Measurements from ENCODE around the gene PIK3C2G. TPM values are rescaled to one million over a fixed set of nuclear protein-coding genes. Genes with fewer than 3 reads are reported as not detected.

PIK3C2G gene
- total RNA-seq, 4 donors from 2014 or later, result 0.10 to 0.88 (median 0.40) TPM; not detected in 1

GRCh38 chr12:18457362-18457761 lies 196.0 kb downstream of the PIK3C2G start:
- Histone ChIP-seq H3K9me3 (no peaks in the 10 kb centered on the region), H3K36me3 (no peaks in the 10 kb centered on the region), H3K4me3 (replicated peaks in 1 of 3) (no peak overlapping the region), H3K27ac (no peak overlapping the region), H3K4me1 (peaks cover 1 to 5% of the 10 kb centered on the region in 2 donors), H3K27me3 (no peaks in the 10 kb centered on the region)
- DNase-seq, result no peak
- intact Hi-C loops (cut with DNase I), result no loop called here
- TF ChIP-seq POLR2A (IDR thresholded peaks at IDR 0.05), result no peak
- TF ChIP-seq CTCF (IDR thresholded peaks at IDR 0.05), result no peak
- WGBS, 2 donors, result 83 to 89% methylated on average over 1 of the region's 1 CpG

- no peak for TF ChIP-seq CTCF (IDR thresholded peaks at IDR 0.05)
- TF ChIP-seq POLR2A (IDR thresholded peaks at IDR 0.05), result no peak
- Histone ChIP-seq H3K27ac (peak overlapping the region in 1 of 3 donors; percentile 41), H3K27me3 (no peaks in the 10 kb centered on the region), H3K36me3 (no peaks in the 10 kb centered on the region), H3K4me3 (replicated peaks in 1 of 3) (no peak overlapping the region), H3K9me3 (no peaks in the 10 kb centered on the region), H3K4me1 (peaks cover 8 to 9% of the 10 kb centered on the region in 2 donors)
- WGBS, 2 donors, result 80 to 81% methylated on average over 2 of the region's 2 CpGs
- intact Hi-C loops (cut with DNase I), result no loop called here
- no peak for DNase-seq
These were observed 200.4 kb downstream of the PIK3C2G start for GRCh38 chr12:18461758-18462157.

- WGBS, 2 donors, result 2 to 3% methylated on average over 3 of the region's 3 CpGs
- peaks cover 8 to 9% of the 10 kb centered on the region in 2 donors for H3K4me1 ChIP-seq
- intact Hi-C loops (cut with DNase I), result no loop called here
- peak; percentile 29 to 54 for DNase-seq
- no peaks in the 10 kb centered on the region for H3K36me3 ChIP-seq
- peak overlapping the region in 1 of 3 donors; percentile 41 for H3K27ac ChIP-seq
- TF ChIP-seq POLR2A (IDR thresholded peaks at IDR 0.05) (no peak), CTCF (IDR thresholded peaks at IDR 0.05) (no peak)
- no peak overlapping the region for H3K4me3 ChIP-seq (replicated peaks in 1 of 3)
- H3K27me3 ChIP-seq, result no peaks in the 10 kb centered on the region
- no peaks in the 10 kb centered on the region for H3K9me3 ChIP-seq
These were observed 201.1 kb downstream of the PIK3C2G start for GRCh38 chr12:18462442-18462841.

GRCh38 chr12:18467620-18468245 lies 206.4 kb downstream of the PIK3C2G start:
- no peak overlapping the region for H3K27ac ChIP-seq
- H3K9me3 ChIP-seq, result no peaks in the 10 kb centered on the region
- TF ChIP-seq POLR2A (IDR thresholded peaks at IDR 0.05), result no peak
- TF ChIP-seq CTCF (IDR thresholded peaks at IDR 0.05), result no peak
- H3K4me1 ChIP-seq, result peaks cover under 1 to 3% of the 10 kb centered on the region in 2 donors
- DNase-seq, result no peak
- H3K36me3 ChIP-seq, result no peaks in the 10 kb centered on the region
- no peaks in the 10 kb centered on the region for H3K27me3 ChIP-seq
- no peak overlapping the region for H3K4me3 ChIP-seq (replicated peaks in 1 of 3)
- intact Hi-C loops (cut with DNase I), result no loop called here

- 88 to 89% methylated on average over 1 of the region's 1 CpG for WGBS, 2 donors
- no peak for DNase-seq
- H3K4me1 ChIP-seq, result no peaks in the 10 kb centered on the region
- intact Hi-C loops (cut with DNase I), result no loop called here
- no peak overlapping the region for H3K4me3 ChIP-seq (replicated peaks in 1 of 3)
- no peaks in the 10 kb centered on the region for H3K36me3 ChIP-seq
- no peaks in the 10 kb centered on the region for H3K9me3 ChIP-seq
- no peak overlapping the region for H3K27ac ChIP-seq
- no peaks in the 10 kb centered on the region for H3K27me3 ChIP-seq
- TF ChIP-seq POLR2A (IDR thresholded peaks at IDR 0.05), result no peak
- TF ChIP-seq CTCF (IDR thresholded peaks at IDR 0.05), result no peak
These were observed 207.1 kb downstream of the PIK3C2G start for GRCh38 chr12:18468246-18469075.

Data from thyroid gland (tissue), 4 donors.